Right atrium auricular region (tissue), 2 donors: ENCODE results near the gene GRHL3. TPM values are rescaled to one million over a fixed set of nuclear protein-coding genes. Genes with fewer than 3 reads are reported as not detected.
A peak's percentile ranks its signal among the peaks of the same experiment; 100 is the strongest.

Experiments used
- DNase-seq: peaks from one replicate; pipeline ENCODE4 v3.0.0-alpha.2; 2019; ENCODE audit warnings: low spot score
- H3K27ac ChIP-seq, 2 donors: fragments of 200-600 bp; sonication (generic); 1 replicate in 1 of 2; 2 replicates in 1 of 2; pipeline ENCODE4 v1.5.1; 2016 to 2019
- H3K27me3 ChIP-seq, 2 donors: fragments of 200-600 bp; sonication (generic); one replicate each; pipeline versions ENCODE4 v1.5.1 to v1.6.0; 2017 to 2019
- H3K36me3 ChIP-seq: fragments of 200-600 bp; sonication (generic); one replicate; pipeline ENCODE4 v1.5.1; 2016
- H3K4me1 ChIP-seq, 2 donors: fragments of 200-600 bp; sonication (generic); one replicate each; pipeline versions ENCODE4 v1.5.1 to v1.6.0; 2017 to 2019
- H3K4me3 ChIP-seq, 2 donors: fragments of 200-600 bp; sonication (generic); 1 replicate in 1 of 2; 2 replicates in 1 of 2; pipeline ENCODE4 v1.5.1; 2017 to 2019; ENCODE audit warnings: mild to moderate bottlenecking in 1 of 2, moderate library complexity in 1 of 2
- H3K9me3 ChIP-seq, 2 donors: fragments of 200-600 bp; sonication (generic); one replicate each; pipeline ENCODE4 v1.5.1; 2019
- total RNA-seq, 2 donors: library from RNA; depleted of rRNA; stranded (reverse); fragments of >200 nt; gene quantifications; one replicate each; pipeline ENCODE4 v1.1.0, GENCODE V29; 2016
- TF ChIP-seq, protein P1 (sequence below), 2 donors: fragments of 200-600 bp; sonication (generic); IDR thresholded peaks; one replicate each; pipeline ENCODE4 v1.5.1; 2019; ENCODE audit warnings: antibody characterized with exemption in 2 of 2

The GRHL3 gene
- total RNA-seq, 2 donors from 2014 or later, result 0.24 TPM; not detected in 1

DNA sequence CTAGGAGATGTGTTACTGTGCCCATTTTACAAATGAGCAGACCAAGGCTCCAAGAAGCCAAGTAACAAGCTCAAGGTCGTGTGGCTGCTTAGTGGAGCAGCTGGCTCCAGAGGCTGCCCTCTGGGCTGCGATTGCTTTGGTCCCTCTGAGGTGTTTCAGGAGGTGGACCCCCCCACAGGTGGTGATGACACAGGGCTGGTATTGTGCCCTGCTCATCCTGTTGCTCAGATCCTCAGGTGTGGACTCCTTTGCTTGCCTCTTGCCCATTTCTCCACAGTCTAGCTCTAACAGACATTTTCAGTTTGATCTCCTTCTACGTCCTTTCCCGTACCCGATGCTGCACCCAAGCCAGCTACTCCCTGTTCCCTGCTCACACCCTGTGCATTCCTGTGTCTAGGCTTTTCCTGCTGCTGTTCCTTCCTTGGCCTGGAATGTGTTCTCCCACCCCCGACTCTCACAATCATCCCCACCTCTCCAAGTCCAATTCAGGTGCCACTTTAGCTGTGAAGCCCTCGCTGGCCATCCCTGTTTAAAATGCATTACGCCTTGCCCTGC lies 28.1 kb upstream of the GRHL3 start:
- no peak overlapping the region for H3K4me3 ChIP-seq
- DNase-seq, result no peak
- no peaks in the 10 kb centered on the region for H3K36me3 ChIP-seq
- no peaks in the 10 kb centered on the region for H3K27me3 ChIP-seq
- TF ChIP-seq, protein P1, sequence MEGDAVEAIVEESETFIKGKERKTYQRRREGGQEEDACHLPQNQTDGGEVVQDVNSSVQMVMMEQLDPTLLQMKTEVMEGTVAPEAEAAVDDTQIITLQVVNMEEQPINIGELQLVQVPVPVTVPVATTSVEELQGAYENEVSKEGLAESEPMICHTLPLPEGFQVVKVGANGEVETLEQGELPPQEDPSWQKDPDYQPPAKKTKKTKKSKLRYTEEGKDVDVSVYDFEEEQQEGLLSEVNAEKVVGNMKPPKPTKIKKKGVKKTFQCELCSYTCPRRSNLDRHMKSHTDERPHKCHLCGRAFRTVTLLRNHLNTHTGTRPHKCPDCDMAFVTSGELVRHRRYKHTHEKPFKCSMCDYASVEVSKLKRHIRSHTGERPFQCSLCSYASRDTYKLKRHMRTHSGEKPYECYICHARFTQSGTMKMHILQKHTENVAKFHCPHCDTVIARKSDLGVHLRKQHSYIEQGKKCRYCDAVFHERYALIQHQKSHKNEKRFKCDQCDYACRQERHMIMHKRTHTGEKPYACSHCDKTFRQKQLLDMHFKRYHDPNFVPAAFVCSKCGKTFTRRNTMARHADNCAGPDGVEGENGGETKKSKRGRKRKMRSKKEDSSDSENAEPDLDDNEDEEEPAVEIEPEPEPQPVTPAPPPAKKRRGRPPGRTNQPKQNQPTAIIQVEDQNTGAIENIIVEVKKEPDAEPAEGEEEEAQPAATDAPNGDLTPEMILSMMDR (IDR thresholded peaks at IDR 0.05), result no peak
- H3K9me3 ChIP-seq, result no peaks in the 10 kb centered on the region
- H3K27ac ChIP-seq, result no peak overlapping the region
- H3K4me1 ChIP-seq, result peaks cover 0 to 11% of the 10 kb centered on the region in 2 donors

DNA sequence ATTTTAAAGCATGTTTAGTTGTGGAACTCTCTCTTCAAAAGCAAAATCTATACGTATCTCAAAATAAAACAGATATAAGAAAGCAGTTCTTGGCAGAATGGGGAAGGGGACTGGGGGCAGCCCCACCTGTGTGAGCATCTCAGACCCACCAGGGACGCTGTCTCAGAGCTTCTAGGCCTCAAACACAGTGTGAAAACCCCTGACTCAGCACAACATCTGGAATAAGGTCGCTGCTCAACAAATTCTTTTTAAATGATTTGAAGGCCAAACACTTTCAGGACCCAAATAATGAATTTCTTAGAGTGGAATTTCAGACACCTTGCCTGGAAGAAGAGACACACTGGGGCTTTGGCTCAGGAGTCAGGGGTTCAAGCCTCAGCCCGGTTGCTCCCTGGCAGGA lies 27.1 kb upstream of the GRHL3 start:
- Histone ChIP-seq H3K4me3 (no peak overlapping the region), H3K9me3 (no peaks in the 10 kb centered on the region), H3K27ac (no peak overlapping the region), H3K36me3 (no peaks in the 10 kb centered on the region), H3K4me1 (peaks cover 0 to 11% of the 10 kb centered on the region in 2 donors), H3K27me3 (no peaks in the 10 kb centered on the region)
- no peak for DNase-seq
- TF ChIP-seq, protein P1 (IDR thresholded peaks at IDR 0.05), result no peak

DNA sequence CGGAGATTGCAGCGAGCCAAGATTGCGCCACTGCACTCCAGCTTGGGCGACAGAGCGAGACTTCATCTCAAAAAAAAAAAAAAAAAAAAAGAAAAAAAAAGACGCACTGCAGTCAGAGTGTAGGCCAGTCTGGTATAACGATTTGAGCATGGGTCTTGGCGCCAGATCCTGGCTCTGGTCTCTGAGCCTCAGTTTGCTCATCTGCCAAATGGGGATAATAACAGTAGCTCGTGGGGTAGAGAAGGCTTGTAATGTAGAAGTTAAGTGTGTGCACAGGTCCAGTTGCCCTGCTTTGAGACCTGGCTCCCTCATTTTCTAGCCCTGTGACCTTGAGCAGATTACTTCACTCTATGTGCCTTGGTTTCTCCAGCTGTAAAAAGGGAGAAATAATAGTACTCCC lies 26.3 kb upstream of the GRHL3 start:
- no peaks in the 10 kb centered on the region for H3K27me3 ChIP-seq
- H3K9me3 ChIP-seq, result no peaks in the 10 kb centered on the region
- no peak for DNase-seq
- H3K4me1 ChIP-seq, result peaks cover 0 to 11% of the 10 kb centered on the region in 2 donors
- H3K27ac ChIP-seq, result no peak overlapping the region
- no peak overlapping the region for H3K4me3 ChIP-seq
- no peaks in the 10 kb centered on the region for H3K36me3 ChIP-seq
- TF ChIP-seq, protein P1 (IDR thresholded peaks at IDR 0.05), result no peak

DNA sequence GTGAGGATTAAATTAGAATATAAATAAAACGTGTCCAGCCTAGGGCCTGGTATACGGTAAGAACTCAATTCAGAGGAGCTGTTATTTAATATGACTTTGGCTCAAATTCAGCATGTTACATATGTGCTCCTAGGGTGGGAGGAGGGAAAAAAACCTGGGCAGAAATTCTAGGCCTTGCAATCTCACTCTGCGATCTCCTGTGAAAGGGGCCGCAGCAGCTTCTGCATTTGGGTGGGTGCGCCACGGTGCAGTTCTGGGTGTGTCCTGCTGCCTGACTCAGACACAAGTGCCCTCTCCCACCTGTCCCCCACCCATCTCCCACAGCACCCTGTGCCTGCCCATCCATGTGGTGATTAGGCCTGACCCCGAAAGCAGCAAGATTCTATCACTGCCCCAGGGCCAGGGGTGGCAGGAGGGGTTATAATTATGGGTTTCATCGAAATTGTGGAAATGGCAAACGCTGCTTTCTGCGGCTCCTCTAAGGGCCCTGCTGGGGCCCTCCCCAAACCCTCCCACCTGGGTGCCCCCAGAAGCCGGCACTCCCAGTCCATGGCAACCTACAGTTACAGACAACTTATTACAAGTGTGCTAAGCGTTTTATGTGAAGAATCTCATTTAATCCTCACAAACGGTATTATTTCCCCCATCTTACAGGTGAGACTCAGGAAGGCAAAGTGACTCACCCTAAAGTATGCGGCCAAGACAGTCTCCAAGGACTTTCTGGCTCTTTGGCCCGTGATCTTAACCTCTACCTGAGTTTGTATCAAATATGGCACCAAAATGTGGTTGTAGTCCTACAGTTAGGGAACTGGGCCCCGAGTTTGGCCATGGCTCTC lies 25.5 kb upstream of the GRHL3 start:
- no peak for DNase-seq
- Histone ChIP-seq H3K9me3 (no peaks in the 10 kb centered on the region), H3K4me3 (no peak overlapping the region), H3K27ac (peak overlapping the region in 1 of 2 donors; percentile 12), H3K36me3 (no peaks in the 10 kb centered on the region), H3K27me3 (no peaks in the 10 kb centered on the region), H3K4me1 (peaks cover 0 to 11% of the 10 kb centered on the region in 2 donors)
- TF ChIP-seq, protein P1 (IDR thresholded peaks at IDR 0.05), result no peak

DNA sequence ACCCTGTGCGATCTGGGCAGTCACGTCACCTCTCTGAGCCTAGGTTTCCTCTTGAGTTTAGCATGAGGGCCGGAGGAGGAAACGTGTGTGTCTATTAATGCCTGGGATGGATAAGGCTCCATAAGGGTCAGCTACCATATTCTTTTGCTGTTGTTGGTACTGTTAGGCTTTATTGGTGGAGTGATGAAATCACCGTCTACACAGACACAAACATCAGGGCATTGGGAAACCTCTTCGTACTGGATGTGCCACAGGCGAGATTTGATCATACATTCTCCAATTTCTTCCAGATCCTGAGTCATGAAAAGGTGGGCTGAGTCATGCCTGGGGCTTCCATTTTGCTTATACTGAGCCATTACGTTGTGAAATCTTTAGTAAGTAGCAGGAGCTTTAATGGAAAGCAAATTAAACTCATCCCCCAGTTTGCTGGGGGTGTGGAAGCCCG lies 24.9 kb upstream of the GRHL3 start:
- Histone ChIP-seq H3K27ac (peak overlapping the region in 1 of 2 donors; percentile 12), H3K9me3 (no peaks in the 10 kb centered on the region), H3K27me3 (no peaks in the 10 kb centered on the region), H3K4me1 (peaks cover 0 to 10% of the 10 kb centered on the region in 2 donors), H3K36me3 (no peaks in the 10 kb centered on the region), H3K4me3 (no peak overlapping the region)
- DNase-seq, result peak; percentile 84
- TF ChIP-seq, protein P1 (IDR thresholded peaks at IDR 0.05), result no peak
